GM18508 (cell line): ENCODE data around the gene DISP3.
"Not testable (repeated sequence)": the region's sequence is repeated elsewhere in the genome, so short reads cannot be mapped to it uniquely, and the experiment has no call there.

Experiments
- ATAC-seq: cut with Tn5 transposase; IDR thresholded peaks from one replicate; pipeline ENCODE4 v1.9.1; 2021; ENCODE audit warnings: moderate number of reproducible peaks; ENCODE audit not compliant: insufficient read depth, unreplicated experiment

The DISP3 gene

GRCh38 chr1:11569551-11569950, 90.6 kb downstream of the DISP3 start:
- ATAC-seq: no peak

- ATAC-seq: no peak
These were observed 91.0 kb downstream of the DISP3 start for GRCh38 chr1:11569954-11570353.

- no peak for ATAC-seq
These were observed 91.9 kb downstream of the DISP3 start for GRCh38 chr1:11570821-11571380.

DNA sequence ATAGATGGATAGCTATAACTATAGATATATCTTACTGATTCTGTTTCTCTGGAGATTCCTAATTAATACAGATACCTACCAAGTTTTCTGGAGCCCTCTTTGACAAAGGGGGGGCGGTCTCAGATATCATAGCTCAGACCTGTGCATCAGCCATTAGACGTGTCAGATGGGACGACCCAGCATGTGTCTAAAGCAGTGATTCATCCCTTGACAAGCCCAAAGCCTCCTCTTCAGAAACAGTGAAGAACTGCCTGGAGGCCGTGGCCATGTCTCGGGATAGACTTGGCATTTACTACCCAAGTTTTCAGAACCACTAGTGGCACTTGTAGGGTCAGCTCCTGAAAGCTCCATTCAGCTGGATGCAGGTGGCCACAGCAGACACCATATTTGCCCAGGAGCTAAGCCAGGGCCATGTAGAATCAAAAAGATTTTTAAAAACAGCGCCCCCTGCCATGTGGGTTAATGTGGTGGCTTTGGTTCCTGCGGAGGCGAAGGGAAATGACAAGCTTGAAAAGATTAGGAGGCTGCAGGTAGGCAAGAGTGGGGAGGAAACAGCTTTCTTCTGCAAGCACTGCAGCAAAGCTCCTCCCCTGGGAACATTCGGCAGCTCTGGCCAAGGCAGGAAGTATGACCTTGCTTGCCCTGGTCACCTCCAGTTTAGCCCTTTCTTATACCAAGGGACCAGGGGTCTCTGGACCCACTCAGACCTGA, 93.1 kb downstream of the DISP3 start:
- no peak for ATAC-seq

DNA sequence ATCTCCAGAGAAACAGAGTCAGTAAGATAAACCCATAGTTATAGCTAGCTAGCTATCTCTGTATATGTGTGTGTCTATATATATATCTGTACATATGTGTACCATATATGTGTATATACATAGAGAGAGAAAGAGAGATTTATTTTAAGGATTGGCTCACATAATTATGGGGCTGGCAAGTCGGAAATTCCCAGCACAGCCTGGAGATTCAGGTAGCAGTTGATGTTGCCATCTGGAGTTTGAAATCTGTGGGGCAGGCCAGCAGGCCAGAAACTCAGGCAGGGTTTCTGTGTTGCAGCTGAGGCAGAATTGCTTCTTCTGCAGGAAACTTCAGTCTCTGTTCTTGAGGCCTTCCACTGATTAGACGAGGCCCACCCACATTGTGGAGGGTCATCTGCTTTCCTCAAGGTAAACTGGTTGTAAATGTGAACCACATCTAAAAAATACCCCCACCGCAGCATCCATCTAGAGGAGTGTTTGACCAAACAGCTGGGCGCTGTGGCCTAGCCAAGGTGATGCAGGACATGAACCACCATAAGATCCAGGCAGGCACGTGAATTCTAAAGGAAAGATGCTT, 94.2 kb downstream of the DISP3 start:
- ATAC-seq: no peak

GRCh38 chr1:11575553-11575952, 96.6 kb downstream of the DISP3 start:
- no peak for ATAC-seq

DNA sequence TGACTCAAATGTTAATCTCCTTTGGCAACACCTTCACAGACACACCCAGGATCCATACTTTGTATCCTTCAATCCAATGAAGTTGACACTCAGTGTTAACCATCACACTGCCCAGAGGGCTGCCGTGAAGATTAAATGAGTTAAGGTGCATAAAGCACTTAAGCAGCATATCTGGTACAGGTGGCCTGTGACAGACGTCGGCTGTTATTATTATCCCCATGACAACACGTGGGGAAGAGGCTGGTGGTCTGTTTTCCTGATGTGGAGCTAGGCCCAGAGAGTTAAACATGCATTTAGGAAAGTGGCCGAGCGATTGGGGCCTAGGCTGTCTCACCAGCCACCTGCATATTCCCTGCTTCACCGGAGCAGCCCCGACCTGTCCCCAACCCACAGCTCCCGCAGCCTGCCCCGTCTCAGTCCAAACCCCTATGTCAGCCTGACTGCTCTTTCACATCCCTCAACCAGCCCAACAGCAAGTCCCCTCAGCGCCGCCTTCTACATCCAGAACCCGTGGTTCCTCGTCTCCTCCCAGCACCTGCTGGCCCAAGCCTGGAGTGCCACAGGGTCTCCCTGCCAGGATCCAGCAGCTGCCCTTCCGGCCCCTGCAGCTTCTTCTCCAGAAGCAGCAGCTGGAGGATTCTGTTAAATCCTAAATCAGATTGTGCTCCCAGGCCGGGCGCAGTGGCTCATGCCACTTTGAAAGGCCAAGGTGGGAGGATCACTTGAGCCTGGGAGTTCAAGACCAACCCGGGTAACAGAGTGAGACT, 97.3 kb downstream of the DISP3 start:
- no peak for ATAC-seq

DNA sequence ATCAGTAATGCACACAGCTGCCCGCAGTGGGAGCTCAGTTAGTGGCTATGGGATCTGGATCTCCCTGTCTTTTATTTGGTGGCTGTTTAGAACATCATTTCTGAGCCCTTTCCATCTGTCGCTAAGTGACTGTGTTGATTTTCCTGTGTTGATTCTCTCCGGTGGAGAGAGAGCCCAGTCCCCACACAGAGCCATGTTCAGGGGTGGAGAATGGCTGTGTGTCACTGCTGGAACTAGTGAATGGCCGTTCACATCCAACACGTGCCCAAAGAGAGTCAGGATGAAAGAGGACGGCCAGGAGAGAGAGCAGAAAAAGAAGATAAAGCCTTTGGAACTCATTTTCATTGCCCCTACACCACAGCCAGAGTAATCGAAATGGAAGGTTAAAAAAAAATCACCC, 99.0 kb downstream of the DISP3 start:
- no peak for ATAC-seq

DNA sequence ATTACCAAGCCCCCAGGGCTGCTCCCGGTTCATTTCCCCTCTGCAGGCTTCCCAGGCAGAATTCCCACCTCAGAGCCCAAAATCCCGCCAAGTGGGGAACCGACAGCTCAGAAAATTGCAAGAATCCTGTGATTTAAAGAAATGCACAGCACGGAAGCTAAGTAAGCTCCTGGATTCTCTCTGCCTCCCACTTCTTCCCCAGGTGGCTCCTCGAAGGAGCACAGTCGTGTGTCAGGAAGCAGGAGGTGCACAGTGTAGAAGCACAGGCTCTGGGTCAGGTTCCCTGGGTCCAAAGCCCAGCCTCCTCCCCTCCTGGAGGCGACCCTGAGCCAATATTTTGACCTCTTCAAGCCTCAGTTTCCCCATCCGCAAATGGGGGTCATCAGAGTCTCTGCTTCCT, 100.6 kb downstream of the DISP3 start:
- no peak for ATAC-seq

DNA sequence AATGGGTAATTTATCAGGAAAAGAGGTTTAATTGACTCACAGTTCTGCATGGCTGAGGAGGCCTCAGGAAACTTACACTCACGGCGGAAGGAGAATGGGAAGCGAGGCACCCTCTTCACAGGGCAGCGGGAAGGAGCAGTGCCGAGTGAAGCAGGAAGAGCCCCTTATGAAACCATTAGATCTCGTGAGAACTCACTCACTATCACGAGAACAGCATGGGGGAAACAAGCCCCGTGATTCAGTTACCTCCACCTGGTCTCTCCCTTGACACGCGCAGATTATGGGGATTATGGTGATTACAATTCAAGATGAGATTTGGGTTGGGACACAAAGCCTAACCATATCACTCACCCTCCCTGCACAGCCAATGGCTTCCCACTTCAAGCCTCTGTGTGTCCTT, 101.1 kb downstream of the DISP3 start:
- not testable (repeated sequence) for ATAC-seq

DNA sequence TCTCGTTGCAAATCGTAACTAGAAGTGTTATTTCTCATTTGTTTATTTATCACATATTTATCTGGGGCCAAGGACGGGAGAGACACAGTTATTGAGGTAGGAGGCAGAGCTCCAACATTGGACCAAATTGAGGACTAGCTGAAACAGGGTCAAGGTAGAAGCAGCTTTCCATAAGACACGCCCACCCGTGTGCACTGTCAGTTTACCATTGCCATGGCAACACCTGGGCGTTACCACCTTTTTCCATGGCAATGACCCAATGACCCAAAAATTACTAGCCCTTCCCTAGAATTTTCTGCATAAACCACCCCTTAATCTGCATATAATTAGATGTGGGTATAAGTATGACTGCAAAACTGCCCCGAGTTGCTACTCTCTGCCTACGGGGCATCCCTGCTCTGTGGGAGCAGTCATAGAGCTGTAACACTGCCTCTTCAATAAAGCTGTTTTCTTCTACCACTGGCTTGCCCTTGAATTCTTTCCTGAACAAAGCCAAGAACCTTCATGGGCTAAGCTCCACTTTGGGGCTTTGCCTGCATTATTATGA, 102.6 kb downstream of the DISP3 start:
- ATAC-seq: no peak

GRCh38 chr1:11585389-11585788, 106.4 kb downstream of the DISP3 start:
- no peak for ATAC-seq
